Thyroid gland (tissue), 4 donors: ENCODE measurements around the gene NPC1L1. TPM values are rescaled to one million over a fixed set of nuclear protein-coding genes. Genes with fewer than 3 reads are reported as not detected.

ENCODE experiments used
- DNase-seq, 2 donors: peaks; one replicate each; pipeline ENCODE4 v3.0.0-alpha.2; 2019
- H3K27ac ChIP-seq, 3 donors: fragments of 200-600 bp; sonication (generic); 1 replicate in 2 of 3; 2 replicates in 1 of 3; pipeline ENCODE4 v1.5.1; 2016 to 2019; ENCODE audit warnings: mild to moderate bottlenecking in 1 of 3, moderate library complexity in 1 of 3
- H3K27me3 ChIP-seq: fragments of 200-600 bp; sonication (generic); one replicate; pipeline ENCODE4 v1.5.1; 2019
- H3K36me3 ChIP-seq, 2 donors: fragments of 200-600 bp; sonication (generic); one replicate each; pipeline ENCODE4 v1.5.1; 2016 to 2019
- H3K4me1 ChIP-seq, 2 donors: fragments of 200-600 bp; sonication (generic); one replicate each; pipeline ENCODE4 v1.5.1; 2017 to 2019
- H3K4me3 ChIP-seq, 3 donors: fragments of 200-600 bp; sonication (generic); replicated peaks in 1 of 3; 1 replicate in 2 of 3; 2 replicates in 1 of 3; pipeline ENCODE4 v1.5.1; 2016; ENCODE audit warnings: mild to moderate bottlenecking in 1 of 3
- H3K9me3 ChIP-seq: fragments of 200-600 bp; sonication (generic); one replicate; pipeline ENCODE4 v1.5.1; 2017
- CTCF ChIP-seq, 6 experiments: fragments of 200-600 bp in 3 of 6; fragments of 450-650 bp in 3 of 6; sonication (generic) in 3 of 6; IDR thresholded peaks; one replicate each; pipeline ENCODE4 v1.5.1; 2016 to 2019; ENCODE audit warnings: antibody characterized with exemption in 6 of 6, mild to moderate bottlenecking in 2 of 6, inconsistent platforms in 1 of 6, moderate library complexity in 1 of 6
- POLR2A ChIP-seq, 2 donors: fragments of 450-650 bp; IDR thresholded peaks; one replicate each; pipeline ENCODE4 v1.6.1; 2017; ENCODE audit warnings: antibody characterized with exemption in 2 of 2, mild to moderate bottlenecking in 2 of 2, moderate library complexity in 1 of 2
- WGBS, 2 donors: methylation state at CpG; one replicate each; pipeline ENCODE4 v1.1.5; 2017; 5-methylcytosine and 5-hydroxymethylcytosine counted together
- intact Hi-C: fragments of 100-400 bp; cut with DNase I; formaldehyde crosslinking; loops from one replicate; pipeline ENCODE4 v1.15.1; 2023
- total RNA-seq, 4 donors: library from RNA; depleted of rRNA; stranded (reverse); fragments of >200 nt; gene quantifications; one replicate each; pipeline ENCODE4 v1.2.3, GENCODE V29; 2016

Gene NPC1L1
- total RNA-seq, 4 donors from 2014 or later: not detected

- Histone ChIP-seq H3K9me3 (no peaks in the 10 kb centered on the region), H3K4me1 (no peaks in the 10 kb centered on the region), H3K27ac (no peak overlapping the region), H3K36me3 (no peaks in the 10 kb centered on the region), H3K4me3 (no peak overlapping the region), H3K27me3 (no peaks in the 10 kb centered on the region)
- TF ChIP-seq POLR2A (IDR thresholded peaks at IDR 0.05): no peak
- no peak for TF ChIP-seq CTCF (IDR thresholded peaks at IDR 0.05)
- intact Hi-C loops: no loop called here
- 72 to 75% methylated on average over 3 of the region's 3 CpGs for WGBS, 2 donors
- DNase-seq: no peak
These were observed 35.5 kb downstream of the NPC1L1 start for GRCh38 chr7:44505595-44505994.

GRCh38 chr7:44498230-44498954 is 42.7 kb downstream of the NPC1L1 start:
- no peak for DNase-seq
- H3K4me3 ChIP-seq: no peak overlapping the region
- TF ChIP-seq POLR2A (IDR thresholded peaks at IDR 0.05): no peak
- no peak for TF ChIP-seq CTCF (IDR thresholded peaks at IDR 0.05)
- no peaks in the 10 kb centered on the region for H3K36me3 ChIP-seq
- no peaks in the 10 kb centered on the region for H3K4me1 ChIP-seq
- no peaks in the 10 kb centered on the region for H3K27me3 ChIP-seq
- no peak overlapping the region for H3K27ac ChIP-seq
- no peaks in the 10 kb centered on the region for H3K9me3 ChIP-seq
- WGBS, 2 donors: 43 to 54% methylated on average over 4 of the region's 4 CpGs
- intact Hi-C loops: no loop called here

- TF ChIP-seq POLR2A (IDR thresholded peaks at IDR 0.05) (no peak), CTCF (IDR thresholded peaks at IDR 0.05) (no peak)
- intact Hi-C loops: no loop called here
- H3K27ac ChIP-seq: no peak overlapping the region
- H3K4me3 ChIP-seq: no peak overlapping the region
- WGBS, 2 donors: 95 to 97% methylated on average over 5 of the region's 5 CpGs
- H3K36me3 ChIP-seq: no peaks in the 10 kb centered on the region
- H3K27me3 ChIP-seq: no peaks in the 10 kb centered on the region
- H3K9me3 ChIP-seq: no peaks in the 10 kb centered on the region
- no peak for DNase-seq
- no peaks in the 10 kb centered on the region for H3K4me1 ChIP-seq
These were observed 43.7 kb downstream of the NPC1L1 start for GRCh38 chr7:44497155-44498027.

GRCh38 chr7:44496385-44496784 is 44.7 kb downstream of the NPC1L1 start:
- no peaks in the 10 kb centered on the region for H3K9me3 ChIP-seq
- no peak for DNase-seq
- H3K4me3 ChIP-seq: no peak overlapping the region
- H3K27me3 ChIP-seq: no peaks in the 10 kb centered on the region
- H3K27ac ChIP-seq: no peak overlapping the region
- WGBS, 2 donors: 91 to 94% methylated on average over 1 of the region's 1 CpG
- no peaks in the 10 kb centered on the region for H3K36me3 ChIP-seq
- no peak for TF ChIP-seq POLR2A (IDR thresholded peaks at IDR 0.05)
- no peak for TF ChIP-seq CTCF (IDR thresholded peaks at IDR 0.05)
- no peaks in the 10 kb centered on the region for H3K4me1 ChIP-seq
- intact Hi-C loops: no loop called here

- Histone ChIP-seq H3K27me3 (no peaks in the 10 kb centered on the region), H3K4me3 (no peak overlapping the region), H3K4me1 (no peaks in the 10 kb centered on the region), H3K36me3 (no peaks in the 10 kb centered on the region), H3K9me3 (no peaks in the 10 kb centered on the region), H3K27ac (no peak overlapping the region)
- TF ChIP-seq POLR2A (IDR thresholded peaks at IDR 0.05) (no peak), CTCF (IDR thresholded peaks at IDR 0.05) (no peak)
- no peak for DNase-seq
- intact Hi-C loops: no loop called here
- WGBS, 2 donors: 85% methylated on average over 2 of the region's 2 CpGs
These were observed 46.2 kb downstream of the NPC1L1 start for GRCh38 chr7:44494960-44495359.
